Measurements from ENCODE around the gene KLHL21.
A peak's percentile ranks its signal among the peaks of the same experiment; 100 is the strongest.

Gene KLHL21

GRCh38 chr1:6579374-6580118 lies 23.1 kb downstream of the KLHL21 start, which contains the start of gene ZBTB48:
ZBTB48 (plus strand) TSS chr1:6579994; CDS start chr1:6580610, 616 bp downstream.
- TF ChIP-seq REST (IDR thresholded peaks at IDR 0.05; ENCODE audit: low read depth) (no peak), EP300 (IDR thresholded peaks at IDR 0.05; ENCODE audit: borderline replicate concordance) (no peak), CREB1 (IDR thresholded peaks at IDR 0.05; ENCODE audit: low read depth) (peak; percentile 85), NFIC (IDR thresholded peaks at IDR 0.05) (no peak), EGR1 (IDR thresholded peaks at IDR 0.05) (no peak), TEAD4 (IDR thresholded peaks at IDR 0.05) (no peak), MAX (IDR thresholded peaks at IDR 0.05) (peak; percentile 38; the same call in 1 of the 2 replicates), FOXM1 (IDR thresholded peaks at IDR 0.05; ENCODE audit: borderline replicate concordance, low read depth) (no peak), USF1 (IDR thresholded peaks at IDR 0.05) (0 out of 2 replicates have a peak, but pooled peaks have one; percentile 33), TCF12 (IDR thresholded peaks at IDR 0.05; ENCODE audit: low read depth) (no peak), TAF1 (IDR thresholded peaks at IDR 0.05; ENCODE audit: low read depth) (peak; percentile 80), ZBTB7A (IDR thresholded peaks at IDR 0.05; ENCODE audit: low read depth) (no peak), RAD21 (IDR thresholded peaks at IDR 0.05; ENCODE audit: low read depth) (no peak), CEBPB (IDR thresholded peaks at IDR 0.05) (no peak)

DNA sequence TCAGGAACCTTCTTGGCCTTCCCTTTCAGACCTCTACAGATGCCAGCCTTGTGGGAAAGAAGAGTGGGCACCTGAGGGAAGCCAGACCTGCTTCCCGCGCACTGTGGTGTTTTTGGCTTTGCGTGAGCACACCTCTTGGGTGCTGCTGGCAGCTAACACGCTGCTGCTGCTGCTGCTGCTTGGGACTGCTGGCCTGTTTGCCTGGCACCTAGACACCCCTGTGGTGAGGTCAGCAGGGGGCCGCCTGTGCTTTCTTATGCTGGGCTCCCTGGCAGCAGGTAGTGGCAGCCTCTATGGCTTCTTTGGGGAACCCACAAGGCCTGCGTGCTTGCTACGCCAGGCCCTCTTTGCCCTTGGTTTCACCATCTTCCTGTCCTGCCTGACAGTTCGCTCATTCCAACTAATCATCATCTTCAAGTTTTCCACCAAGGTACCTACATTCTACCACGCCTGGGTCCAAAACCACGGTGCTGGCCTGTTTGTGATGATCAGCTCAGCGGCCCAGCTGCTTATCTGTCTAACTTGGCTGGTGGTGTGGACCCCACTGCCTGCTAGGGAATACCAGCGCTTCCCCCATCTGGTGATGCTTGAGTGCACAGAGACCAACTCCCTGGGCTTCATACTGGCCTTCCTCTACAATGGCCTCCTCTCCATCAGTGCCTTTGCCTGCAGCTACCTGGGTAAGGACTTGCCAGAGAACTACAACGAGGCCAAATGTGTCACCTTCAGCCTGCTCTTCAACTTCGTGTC lies 23.9 kb downstream of the KLHL21 start:
- no peak for TF ChIP-seq USF1 (IDR thresholded peaks at IDR 0.05)
- TF ChIP-seq TAF1 (IDR thresholded peaks at IDR 0.05; ENCODE audit: low read depth): no peak
- no peak for TF ChIP-seq CREB1 (IDR thresholded peaks at IDR 0.05; ENCODE audit: low read depth)
- TF ChIP-seq EGR1 (IDR thresholded peaks at IDR 0.05): no peak
- no peak for TF ChIP-seq MAX (IDR thresholded peaks at IDR 0.05)

- TF ChIP-seq TEAD4 (IDR thresholded peaks at IDR 0.05) (no peak), YY1 (IDR thresholded peaks at IDR 0.05; ENCODE audit: low read depth) (no peak), RAD21 (IDR thresholded peaks at IDR 0.05; ENCODE audit: low read depth) (no peak), USF1 (IDR thresholded peaks at IDR 0.05) (no peak), NFIC (IDR thresholded peaks at IDR 0.05) (no peak), TCF12 (IDR thresholded peaks at IDR 0.05; ENCODE audit: low read depth) (no peak), EP300 (IDR thresholded peaks at IDR 0.05; ENCODE audit: borderline replicate concordance) (no peak), TAF1 (IDR thresholded peaks at IDR 0.05; ENCODE audit: low read depth) (no peak), FOXM1 (IDR thresholded peaks at IDR 0.05; ENCODE audit: borderline replicate concordance, low read depth) (no peak), REST (IDR thresholded peaks at IDR 0.05; ENCODE audit: low read depth) (no peak), CEBPB (IDR thresholded peaks at IDR 0.05) (no peak), CREB1 (IDR thresholded peaks at IDR 0.05; ENCODE audit: low read depth) (no peak), ZBTB7A (IDR thresholded peaks at IDR 0.05; ENCODE audit: low read depth) (no peak), EGR1 (IDR thresholded peaks at IDR 0.05) (no peak), MAX (IDR thresholded peaks at IDR 0.05) (no peak)
Measured at GRCh38 chr1:6577831-6578525, 24.7 kb downstream of the KLHL21 start.

DNA sequence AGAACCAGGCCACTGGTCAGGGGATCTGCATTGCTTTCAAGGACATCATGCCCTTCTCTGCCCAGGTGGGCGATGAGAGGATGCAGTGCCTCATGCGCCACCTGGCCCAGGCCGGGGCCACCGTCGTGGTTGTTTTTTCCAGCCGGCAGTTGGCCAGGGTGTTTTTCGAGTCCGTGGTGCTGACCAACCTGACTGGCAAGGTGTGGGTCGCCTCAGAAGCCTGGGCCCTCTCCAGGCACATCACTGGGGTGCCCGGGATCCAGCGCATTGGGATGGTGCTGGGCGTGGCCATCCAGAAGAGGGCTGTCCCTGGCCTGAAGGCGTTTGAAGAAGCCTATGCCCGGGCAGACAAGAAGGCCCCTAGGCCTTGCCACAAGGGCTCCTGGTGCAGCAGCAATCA lies 27.9 kb downstream of the KLHL21 start:
- no peak for TF ChIP-seq MAX (IDR thresholded peaks at IDR 0.05)
- TF ChIP-seq RAD21 (IDR thresholded peaks at IDR 0.05; ENCODE audit: low read depth): no peak
- no peak for TF ChIP-seq EGR1 (IDR thresholded peaks at IDR 0.05)
- TF ChIP-seq CEBPB (IDR thresholded peaks at IDR 0.05): no peak
